Dermis lymphatic vessel endothelial cell (primary cell): ENCODE measurements around the gene TMEM41B. TPM values are rescaled to one million over a fixed set of nuclear protein-coding genes. Genes with fewer than 3 reads are reported as not detected.

Experiments
- total RNA-seq: library from RNA; depleted of rRNA; stranded (reverse); fragments of >200 nt; gene quantifications from 2 replicates; pipeline ENCODE4 v1.2.1, GENCODE V29; 2014

TMEM41B gene
- total RNA-seq = 38.9 and 46.5 TPM in 2 replicates

DNA sequence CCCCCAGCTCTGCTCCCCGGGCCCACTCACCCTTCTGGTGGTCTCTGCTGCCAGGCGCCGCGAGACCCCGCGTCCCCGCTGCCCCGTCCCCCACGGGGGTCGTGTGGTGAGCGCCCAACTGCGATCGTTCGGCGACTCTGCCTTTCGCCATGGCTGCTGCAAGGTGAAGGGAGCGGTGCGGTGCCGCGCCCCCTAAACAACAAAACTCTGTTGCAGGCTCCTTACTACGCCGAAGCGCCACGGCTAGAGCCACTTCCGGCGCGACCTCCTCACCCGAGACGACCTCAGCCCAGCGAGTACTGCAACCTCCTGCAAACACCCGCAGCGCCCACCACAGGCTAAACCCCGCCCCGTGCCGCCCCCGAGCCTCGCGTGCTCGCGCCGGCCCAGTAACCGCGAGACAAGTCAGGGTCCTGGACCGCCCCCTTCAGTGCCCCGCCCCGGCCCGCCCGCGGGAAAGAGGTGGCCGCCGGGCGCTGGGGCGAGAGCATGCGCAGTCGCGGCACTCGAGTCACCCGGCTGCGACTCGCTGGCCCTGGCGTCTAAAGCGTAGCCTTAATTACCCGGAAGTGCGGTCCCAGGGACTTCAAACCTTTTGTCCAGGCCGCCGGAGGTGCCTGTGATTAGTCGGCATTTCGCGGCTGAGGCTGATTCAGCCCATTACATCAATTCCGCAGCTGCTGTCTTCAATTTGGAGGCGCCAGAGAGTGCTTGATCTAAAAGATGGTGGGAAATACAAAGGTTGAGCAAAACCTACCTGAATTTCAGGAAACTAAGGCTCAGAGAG is at the start of gene TMEM41B:
Gene TMEM41B (minus strand): TSS at position 303 of the 787 bp plus-strand sequence. CDS start 152 bp downstream, at position 151.

GRCh38 chr11:9265211-9266131 is 48.9 kb downstream of the TMEM41B start, which contains the start of gene DENND5A:
TSS of gene DENND5A (minus strand) at chr11:9265350. CDS start at chr11:9265069, 281 bp downstream.

Other genes starting within 250 kb of the TMEM41B start
- 1.4 and 3.4 TPM in 2 replicates for gene SCUBE2, start 223.0 kb downstream of the TMEM41B start, total RNA-seq
- 129 and 168 TPM in 2 replicates for gene DENND5A, start 49.2 kb downstream of the TMEM41B start, total RNA-seq
- 77.5 and 128 TPM in 2 replicates for gene IPO7, start 70.1 kb upstream of the TMEM41B start, total RNA-seq
- gene ZNF143, start 146.4 kb upstream of the TMEM41B start, total RNA-seq = 28.4 and 33.1 TPM in 2 replicates